Raji (cell line): Measurements from ENCODE around the gene SSR2.

Experiments
- POLR2A ChIP-seq: IDR thresholded peaks from 2 replicates; pipeline ENCODE4 v1.6.1; 2011; ENCODE audit warnings: low read depth, low read length, control low read depth; ENCODE audit not compliant: insufficient read depth

The SSR2 gene

GRCh38 chr1:155971910-155972809 lies 48.6 kb downstream of the SSR2 start:
- TF ChIP-seq POLR2A: no peak

GRCh38 chr1:155970531-155971167 lies 50.1 kb downstream of the SSR2 start:
- TF ChIP-seq POLR2A: no peak

DNA sequence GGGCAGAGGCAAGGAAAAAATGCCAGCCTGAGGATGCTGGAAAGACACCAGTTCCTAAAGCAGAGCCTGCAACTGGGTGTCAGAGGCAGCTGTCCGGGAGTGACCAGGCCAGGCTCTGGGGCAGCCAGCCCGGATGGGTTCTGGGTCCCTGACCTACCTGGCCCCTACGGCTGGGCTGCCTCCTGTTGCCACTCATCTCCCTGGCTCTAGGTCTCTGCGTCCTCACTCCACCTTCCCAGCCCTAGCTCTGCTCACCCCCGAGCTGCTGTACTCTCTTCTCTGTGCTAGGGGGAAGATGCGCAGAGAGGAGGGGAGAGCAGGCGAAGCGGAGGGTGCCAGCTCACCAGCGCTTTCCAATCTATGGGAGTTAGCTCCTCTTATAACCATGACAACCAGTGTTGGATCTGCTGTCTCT lies 51.4 kb downstream of the SSR2 start:
- TF ChIP-seq POLR2A: no peak

DNA sequence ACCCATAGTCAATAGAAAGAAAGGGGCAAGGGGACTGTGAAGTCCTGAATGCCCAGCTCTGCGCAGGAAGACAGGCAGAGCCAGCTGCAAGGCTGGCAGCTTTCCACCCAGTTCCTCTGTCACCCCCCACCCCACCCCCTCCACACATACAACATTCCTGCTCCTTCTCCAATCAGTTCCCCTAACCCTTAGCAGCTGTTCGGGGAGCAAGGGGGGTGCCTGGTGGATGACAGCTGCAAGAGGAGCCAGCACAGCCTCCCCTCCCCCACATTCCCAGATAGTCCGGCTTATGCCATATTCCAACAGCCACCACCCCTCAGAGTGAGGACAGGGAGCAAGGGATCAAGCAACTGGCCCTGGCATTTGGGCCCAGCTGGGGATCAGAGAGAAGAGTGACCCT lies 52.1 kb downstream of the SSR2 start:
- TF ChIP-seq POLR2A: no peak

DNA sequence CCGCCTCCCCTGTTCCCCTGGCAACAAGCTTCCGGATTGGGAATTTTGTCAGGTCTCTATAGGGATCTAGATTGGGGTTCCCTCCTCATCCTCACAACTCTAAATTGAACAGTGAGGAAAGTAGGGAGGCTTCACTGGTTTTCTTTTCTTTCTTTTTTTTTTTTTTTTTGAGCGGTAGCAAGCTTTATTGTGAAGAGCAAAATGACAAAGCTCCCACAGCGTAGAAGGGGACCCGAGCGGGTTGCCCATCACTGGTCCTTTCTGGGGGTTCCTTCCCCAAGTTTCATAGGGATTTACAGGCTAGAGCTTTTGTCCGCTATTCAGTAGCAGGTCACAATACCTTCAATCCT lies 52.7 kb downstream of the SSR2 start:
- TF ChIP-seq POLR2A: no peak

DNA sequence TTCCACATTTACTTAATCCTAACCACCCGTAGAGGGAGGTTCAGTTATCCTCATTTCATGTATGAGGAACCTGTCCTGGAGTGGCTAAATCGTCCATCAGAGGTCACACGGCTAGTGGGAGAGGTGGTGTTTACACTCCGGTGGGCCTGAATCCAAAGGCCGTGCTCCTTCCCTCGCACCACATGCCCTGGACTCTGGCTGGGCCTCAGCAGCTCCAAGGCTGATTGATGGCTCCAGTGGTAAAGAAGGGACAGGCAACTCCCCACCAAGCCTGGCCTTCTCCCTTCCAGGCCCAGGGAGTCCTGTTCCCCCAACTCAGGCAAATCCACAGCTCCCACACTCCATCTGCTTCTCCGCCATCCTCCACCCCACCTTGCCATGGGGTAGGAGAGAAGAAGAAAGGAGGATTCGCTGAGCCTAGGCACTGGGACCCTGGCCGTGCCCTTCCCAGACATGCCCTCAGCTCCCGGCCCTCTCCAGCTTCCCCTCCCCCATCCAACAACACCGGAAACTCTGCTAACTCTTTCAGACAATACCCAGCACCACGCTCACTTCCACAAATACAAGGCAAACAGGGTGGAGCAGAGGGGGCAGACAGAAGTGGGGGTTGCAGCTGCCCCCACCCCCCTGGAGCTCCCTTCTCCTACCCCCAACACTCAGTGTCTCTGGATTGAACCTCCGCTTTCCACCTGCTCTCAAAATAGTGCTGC lies 53.3 kb downstream of the SSR2 start:
- no peak for TF ChIP-seq POLR2A

- no peak for TF ChIP-seq POLR2A
Observed at GRCh38 chr1:155966750-155967149, 54.0 kb downstream of the SSR2 start.

DNA sequence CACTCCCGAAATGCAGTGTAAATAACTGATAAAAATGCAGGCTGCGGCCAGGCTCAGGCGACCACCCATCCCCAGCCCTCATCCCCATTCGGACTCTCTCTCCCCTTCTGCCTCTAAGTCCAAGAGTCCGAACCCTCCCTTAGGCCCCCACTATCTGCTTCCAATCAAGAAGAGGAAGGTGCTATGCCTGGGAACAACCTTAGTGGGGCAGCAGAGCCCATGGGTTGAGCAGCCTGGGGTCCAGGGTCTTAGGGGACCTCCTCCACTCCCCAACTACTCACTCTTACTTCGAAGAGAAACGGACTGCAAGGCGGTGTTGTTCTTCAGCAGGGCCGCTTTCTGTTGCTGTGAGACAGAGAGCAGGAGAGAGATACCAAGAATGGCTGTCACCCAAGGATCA lies 54.6 kb downstream of the SSR2 start:
- TF ChIP-seq POLR2A: no peak

DNA sequence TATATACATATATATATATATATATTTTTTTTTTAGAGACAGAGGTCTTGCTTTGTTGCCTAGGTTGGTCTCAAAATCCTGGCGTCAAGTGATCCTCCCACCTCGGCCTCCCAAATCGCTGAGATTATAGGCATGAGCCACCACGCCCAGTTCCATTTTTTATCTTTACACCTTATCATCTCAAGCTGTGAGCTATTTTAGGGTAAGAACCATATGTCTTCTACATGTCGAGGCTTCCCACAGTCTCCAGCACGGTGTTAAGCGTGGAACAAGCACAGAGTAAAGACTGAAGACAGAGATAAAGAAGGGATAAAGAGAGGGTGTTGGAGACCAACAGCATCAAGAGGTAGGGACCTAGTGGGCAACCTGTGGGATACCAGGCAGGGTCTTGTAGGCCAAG lies 56.6 kb downstream of the SSR2 start:
- no peak for TF ChIP-seq POLR2A

- TF ChIP-seq POLR2A: no peak
Observed at GRCh38 chr1:155962599-155963211, 58.0 kb downstream of the SSR2 start.

DNA sequence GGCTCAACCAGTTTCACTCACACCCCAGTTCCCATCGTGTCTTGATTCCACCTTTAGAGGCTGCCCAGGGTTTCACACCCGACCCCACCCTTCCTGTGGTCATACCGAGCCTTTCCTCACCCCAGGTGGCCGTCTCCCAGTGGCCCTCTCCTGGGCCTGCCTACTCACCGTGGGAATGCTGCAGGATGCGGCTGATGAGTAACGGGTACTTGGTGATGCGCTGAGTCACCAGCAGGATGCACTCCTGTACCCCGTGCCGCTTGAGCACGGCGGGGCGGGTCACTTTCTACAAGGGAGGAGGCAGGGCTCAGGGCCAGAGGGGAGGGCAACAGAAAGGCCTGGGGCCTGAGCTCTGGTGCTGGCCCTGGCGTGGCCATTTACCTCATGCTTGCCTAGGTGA lies 58.8 kb downstream of the SSR2 start:
- no peak for TF ChIP-seq POLR2A

DNA sequence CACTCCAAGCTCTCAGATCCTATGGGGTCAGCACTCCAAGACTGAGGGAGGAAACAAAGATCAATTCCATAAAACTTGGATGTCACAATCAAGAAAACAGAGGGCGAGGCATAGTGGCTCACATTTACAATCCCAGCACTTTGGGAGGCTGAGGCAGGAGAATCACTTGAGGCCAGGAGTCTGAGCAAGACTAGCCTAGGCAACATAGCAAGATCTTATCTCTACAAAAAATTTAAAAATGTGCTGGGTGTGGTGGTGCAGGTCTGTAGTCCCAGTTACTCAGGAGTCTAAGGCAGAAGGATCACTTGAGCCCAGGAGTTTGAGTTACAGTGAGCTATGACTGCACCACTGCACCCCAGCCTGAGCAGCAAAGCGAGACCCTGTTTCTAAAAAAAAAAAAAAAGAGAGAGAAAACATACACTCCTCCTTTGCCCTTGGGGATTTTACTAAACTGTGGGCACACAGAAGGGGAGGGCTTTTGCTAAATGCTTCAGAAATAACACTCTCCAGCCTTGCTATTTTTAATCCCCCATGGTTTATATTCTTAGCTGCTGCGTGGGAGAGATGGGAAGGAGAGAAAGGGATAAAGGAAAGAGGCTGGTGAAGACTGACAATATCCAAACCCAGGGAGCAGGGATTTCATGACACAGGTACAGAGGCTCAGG lies 60.5 kb downstream of the SSR2 start:
- no peak for TF ChIP-seq POLR2A
